HL-60/S4 treated with retinoic acid at 250 ng/mL for 4 days and 3 days (cell line): ENCODE results near the gene ZNF300.
"Not testable (repeated sequence)": the region's sequence is repeated elsewhere in the genome, so short reads cannot be mapped to it uniquely, and the experiment has no call there.

Source experiments
- in situ Hi-C: fragments of 300-500 bp; cut with MboI; formaldehyde crosslinking; loops from 2 replicates; pipeline ENCODE4 v1.7.0; 2022; ENCODE audit warnings: low sequenced_read_pairs

ZNF300 gene

DNA sequence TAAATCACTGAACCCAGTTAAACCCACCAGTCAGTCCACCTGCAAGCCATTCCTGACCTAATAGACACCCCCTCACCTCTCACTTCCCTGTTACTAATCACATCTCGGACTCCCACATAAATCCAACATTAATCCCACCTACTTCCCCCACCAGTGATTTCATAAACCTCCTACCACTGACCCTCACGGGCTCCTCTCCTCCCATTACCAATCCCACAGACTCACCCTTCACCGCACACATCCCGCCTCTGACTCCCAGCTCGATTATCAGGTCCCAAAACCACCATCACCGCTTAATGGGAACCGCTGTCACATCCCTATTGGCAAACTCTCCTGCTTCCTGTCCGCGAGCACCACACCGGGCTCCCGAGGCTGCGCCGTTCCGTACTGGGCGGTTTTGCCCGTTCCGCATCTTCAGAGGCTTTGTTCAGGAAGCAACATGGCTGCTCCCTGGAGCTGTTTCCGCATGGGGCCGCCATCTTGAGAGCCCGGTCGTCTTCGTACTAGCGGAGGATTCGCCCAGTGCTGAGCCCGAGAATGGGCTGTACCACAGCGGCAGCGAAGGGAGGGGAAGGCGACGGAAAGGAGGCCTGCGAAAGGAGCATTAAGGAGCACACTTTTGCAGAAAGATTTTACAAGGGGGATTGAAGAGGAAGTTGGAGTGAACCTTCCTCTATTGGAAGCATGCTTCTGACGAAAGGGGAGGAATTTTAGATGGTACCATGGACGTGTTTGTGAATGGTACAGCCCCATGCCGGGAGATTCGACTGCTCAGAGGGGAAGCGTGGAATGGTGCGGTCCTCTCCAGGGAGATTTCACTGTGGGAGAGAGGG lies at the start of gene ZNF300:
Gene ZNF300, minus strand, starts transcription at position 502 of the 833 bp plus-strand sequence. CDS start 1,825 bp downstream, outside the sequence.
- in situ Hi-C loops, result no loop called here

DNA sequence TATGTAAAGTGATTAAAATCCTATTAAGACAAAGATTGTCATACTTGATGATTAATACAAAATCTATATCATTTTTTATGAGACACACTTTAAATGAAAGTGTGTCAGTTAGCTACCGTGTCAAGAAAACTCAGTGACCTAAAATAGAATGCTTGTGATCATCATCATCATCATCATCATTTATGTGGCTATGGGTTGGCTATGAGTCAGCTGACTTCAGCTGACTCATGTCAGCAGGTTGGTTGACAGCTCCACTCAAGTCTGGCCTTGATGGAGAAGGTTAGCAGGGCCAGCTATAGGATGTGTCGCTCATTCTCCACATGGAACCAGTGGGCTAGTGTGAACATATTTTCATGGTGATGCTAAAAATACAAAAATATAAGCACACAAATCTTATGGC lies 43.8 kb upstream of the ZNF300 start:
- in situ Hi-C loops, result no loop called here

DNA sequence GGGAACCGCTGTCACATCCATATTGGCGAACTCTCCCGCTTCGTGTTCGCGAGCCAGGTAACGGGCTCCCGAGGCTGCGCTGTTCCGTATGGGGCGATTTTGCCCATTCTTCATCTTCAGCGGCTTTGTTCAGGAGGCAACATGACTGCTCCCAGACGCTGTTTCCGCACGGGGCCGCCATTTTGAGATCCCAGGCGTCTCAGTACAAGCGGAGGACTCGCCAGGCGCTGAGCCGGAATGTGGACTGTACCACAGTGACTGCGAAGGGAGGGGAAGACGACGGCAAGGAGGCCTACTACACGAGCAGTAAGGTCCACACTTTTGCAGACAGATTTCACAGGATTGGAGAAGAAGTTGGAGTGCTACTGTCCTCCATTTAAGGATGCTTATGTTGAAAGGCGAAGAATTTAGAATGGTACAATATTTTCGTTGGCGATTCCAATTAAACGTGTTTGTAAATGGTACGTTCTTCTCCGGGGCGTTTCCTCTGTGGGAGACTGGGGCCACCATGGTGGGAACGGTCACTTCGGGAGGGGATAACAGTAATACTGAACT lies 41.6 kb upstream of the ZNF300 start:
- in situ Hi-C loops, result no loop called here

DNA sequence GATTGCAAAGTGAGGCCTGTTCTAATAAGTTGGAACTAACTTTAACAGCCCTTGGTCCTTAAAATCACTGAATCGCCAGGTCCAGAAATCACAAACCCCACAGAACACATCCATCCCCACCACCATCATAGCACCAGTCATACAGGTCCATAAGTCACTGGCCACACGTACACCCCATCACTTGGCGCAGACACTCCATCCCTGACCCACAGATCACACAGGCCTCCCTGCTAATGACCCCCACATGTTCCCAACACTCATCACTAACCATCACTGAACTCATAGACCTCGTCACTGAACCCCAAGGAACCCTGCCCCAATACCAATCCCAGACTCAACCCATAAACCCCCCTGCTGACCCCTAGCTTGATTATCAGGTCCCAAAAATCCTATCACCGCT lies 41.2 kb upstream of the ZNF300 start:
- in situ Hi-C loops, result no loop called here

DNA sequence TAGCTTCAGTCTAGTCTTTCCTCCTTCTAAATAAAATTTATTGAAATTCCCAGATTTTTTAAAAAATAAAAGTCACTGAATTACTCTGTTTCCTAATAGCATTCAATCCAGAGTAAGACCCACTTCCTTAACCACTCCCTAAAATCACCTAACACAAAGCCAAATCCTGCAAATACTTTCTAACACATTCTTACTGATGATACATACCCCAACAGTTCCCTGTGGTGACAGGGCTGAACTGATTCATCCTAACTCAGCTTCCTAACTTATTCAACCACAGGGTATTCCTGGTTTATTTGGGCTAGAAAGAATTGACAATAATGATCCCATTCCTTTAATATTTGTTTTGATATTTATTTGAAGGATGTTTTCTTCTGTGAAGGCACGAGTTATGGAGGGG lies 40.7 kb upstream of the ZNF300 start:
- in situ Hi-C loops, result no loop called here

DNA sequence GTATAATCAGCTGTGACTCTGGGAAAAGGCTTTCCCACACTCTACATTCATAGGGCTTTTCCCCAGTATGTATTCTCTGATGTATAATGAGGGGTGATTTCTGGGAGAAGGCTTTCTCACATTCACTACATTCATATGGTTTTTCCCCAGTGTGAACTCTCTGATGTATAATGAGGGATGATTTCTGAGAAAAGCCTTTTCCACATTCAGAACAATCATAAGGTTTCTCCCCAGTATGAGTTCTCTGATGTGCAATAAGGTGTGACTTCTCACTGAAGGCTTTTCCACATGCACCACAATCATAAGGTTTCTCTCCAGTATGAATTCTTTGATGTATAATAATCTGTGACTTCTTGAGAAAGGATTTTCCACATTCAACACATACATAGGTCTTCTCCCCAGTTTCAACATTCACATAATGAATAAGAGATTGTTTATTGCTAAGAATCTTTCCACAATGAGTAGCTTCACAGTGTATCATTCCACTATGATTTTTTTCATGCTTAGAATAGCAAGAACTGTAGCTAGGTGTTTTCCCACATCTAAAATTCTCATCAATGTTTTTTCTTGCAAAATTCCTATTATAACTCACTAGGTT lies 26.7 kb upstream of the ZNF300 start:
- in situ Hi-C loops, result no loop called here

DNA sequence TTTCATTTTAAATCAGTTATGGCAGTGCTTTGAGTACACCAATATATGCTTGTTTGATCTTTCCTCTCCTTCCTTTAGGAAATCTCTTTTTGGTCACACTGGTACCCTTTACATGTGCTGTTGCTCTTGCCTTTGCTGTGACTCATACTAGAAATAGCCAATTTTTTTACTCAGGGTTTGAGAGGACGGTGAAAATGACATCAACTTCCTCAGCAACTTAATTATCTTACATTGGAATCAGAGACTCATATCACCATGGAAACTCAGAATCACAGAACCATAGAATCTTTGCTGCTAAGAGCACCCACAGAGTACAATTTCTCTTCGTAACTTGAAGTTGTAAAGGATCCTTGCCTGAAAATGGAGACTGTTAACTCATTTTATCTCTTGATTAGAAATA lies 13.8 kb upstream of the ZNF300 start:
- in situ Hi-C loops, result no loop called here

DNA sequence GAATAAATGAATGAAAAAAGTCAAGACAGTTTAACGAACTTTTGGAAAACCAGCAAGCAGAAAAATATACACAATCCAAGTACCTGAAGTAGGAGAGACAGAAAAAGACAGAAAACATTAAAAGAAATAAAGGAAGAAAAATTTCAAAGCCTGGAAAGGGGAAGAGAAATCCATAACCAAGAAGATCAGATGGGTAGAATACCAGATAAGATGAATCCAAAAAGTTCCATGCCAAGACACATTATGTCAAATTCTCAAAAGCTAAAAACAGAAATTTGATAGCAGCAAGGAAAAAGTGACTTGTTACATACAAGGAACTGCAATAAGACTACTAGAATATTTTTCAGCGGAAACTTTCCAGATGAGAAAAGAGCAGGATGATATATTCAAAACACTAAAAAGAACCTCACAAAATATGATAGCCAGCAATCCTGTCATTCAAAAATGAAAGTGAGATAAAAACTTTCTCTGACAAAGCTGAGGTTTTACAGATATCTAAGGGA lies 7.6 kb upstream of the ZNF300 start:
- in situ Hi-C loops, result no loop called here

DNA sequence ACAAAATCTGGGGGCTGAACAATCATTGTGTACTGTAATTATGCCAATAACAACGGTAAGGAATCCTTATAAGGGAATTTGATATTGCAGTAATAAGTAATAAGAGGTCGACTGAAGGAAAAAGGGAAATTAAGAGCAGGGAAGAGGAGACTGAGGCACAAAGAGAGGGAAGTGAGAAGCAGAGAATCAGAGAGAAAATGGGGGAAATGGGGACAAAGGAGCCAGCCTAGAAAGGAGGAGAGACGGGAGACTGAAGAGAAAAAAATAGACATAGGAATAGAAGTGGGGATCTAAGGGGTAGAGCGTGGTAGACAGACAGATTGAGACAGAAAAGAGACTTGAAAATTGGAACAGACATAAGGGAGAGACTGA lies 518 bp upstream of the ZNF300 start:
- in situ Hi-C loops, result no loop called here

DNA sequence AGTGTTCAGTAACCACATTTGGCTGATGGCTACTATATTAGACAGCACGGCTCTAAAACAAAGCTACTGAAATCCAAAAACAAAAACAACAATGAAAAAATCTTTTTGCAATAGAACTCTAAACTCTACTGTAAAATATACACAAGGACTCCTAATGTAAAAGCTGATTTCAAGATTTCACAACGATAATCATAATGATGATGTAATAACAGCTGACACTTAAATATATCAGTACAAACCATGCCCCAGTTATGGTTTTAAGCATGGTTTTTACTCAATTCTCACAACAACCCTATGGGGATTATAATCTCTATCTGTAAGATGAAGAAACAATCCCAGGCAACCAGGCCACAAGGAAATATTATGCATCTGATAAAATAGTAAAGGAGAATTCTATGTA lies 3.3 kb downstream of the ZNF300 start:
- in situ Hi-C loops, result no loop called here

DNA sequence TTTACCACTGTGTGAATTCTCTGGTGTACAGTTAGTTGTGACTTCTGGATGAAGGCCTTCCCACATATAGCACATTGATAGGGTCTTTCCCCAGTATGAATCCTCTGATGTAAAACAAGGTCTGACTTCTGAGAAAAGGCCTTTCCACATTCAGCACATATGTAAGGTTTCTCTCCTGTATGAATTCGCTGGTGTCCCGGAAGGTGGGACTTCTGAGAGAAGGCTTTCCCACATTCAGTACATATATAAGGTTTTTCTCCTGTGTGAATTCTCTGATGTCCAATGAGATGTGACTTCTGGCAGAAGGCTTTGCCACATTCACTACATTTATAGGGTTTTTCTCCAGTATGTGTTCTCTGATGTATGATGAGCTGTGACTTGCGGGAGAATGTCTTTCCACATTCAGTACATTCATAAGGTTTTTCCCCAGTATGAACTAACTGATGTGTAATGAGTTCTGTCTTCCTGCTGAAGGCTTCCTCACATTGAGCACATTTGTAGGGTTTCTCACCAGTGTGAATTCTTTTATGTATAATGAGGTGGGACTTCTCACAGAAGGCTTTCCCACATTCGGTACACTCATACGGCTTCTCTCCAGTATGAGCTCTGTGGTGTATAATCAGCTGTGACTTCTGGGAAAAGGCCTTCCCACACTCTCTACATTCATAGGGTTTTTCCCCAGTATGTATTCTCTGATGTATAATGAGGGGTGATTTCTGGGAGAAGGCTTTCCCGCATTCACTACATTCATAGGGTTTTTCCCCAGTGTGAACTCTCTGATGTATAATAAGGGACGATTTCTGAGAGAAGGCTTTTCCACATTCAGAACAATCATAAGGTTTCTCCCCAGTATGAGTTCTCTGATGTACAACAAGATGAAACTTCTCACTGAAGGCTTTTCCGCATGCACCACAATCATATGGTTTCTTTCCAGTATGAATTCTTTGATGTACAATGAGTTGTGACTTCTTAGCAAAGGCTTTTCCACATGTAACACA lies 9.1 kb downstream of the ZNF300 start:
- in situ Hi-C loops, result no loop called here

DNA sequence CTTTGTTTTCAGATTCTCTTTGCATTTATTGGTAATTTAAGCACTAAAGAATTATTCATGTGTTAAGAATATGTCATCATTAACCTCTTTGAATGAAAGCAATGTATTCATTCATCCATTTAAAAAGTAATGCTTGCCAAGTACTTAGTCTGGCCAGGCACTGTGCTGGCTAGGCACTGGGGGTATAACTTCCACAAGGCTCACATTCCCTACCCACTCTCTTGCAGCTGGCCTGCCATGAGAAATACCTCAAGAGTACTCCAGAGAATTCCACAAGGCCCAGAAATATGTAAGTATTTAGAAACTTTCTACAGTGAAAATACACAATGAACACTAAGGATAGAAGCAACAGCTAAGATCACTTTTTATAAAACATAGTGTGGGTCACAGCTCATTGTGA lies 25.4 kb downstream of the ZNF300 start:
- in situ Hi-C loops, result no loop called here

DNA sequence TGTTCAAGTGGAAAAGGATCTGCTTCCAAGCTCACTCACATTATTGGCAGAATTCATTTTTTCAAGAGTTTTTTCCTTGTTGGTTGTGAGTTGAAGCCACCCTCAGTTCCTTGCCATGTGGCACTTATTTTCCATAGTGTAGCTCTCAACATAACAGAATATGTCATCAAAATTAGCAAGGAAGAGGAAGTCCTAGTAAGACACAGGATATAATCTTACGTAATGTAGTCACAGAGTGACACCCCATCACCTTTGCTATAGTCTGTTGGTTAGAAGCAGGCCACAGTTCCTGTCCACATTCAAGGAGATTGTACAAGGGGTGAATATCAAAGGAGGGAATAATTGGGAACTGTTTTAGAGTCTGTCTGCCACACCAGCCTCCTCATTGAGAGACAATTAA lies 42.7 kb downstream of the ZNF300 start:
- in situ Hi-C loops, result no loop called here

DNA sequence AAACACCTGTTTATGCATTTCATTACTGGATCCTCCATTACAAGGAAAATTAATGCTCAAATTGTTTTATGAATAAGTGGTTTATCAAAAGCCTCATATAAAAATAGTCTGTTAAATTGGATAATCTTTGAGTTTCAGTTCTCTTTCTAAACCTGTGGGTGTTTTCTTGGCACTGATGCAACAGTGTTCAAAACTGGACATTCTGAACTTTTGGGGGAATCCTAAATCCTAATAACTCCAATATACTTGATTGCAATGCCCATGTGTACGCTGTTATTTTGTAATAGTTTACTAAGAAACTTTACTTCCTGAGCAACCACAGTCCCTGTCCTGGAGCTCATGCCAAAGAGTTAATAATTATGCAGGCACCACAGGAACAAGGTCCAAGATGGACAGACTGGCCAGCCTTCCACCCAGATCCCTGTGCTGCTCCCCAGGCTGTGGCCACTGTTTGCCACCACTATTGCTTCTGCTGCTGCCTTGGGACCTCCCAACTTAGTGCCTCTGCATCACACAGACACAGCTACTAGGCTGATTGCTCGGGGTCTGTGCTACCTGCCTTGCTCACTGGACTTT lies 44.4 kb downstream of the ZNF300 start:
- in situ Hi-C loops, result no loop called here

DNA sequence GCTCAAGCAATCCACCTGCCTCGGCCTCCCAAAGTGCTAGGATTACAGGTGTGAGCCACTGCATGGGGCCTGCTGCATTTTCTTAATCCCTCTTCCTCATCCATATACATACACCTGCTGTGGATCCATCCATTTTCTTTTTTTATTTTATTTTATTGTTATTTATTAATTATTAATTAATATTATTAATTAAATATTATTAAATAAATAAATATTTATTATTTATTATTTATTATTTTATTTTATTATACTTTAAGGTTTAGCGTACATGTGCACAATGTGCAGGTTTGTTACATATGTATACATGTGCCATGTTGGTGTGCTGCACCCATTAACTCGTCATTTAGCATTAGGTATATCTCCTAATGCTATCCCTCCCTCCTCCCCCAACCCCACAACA lies 48.1 kb downstream of the ZNF300 start:
- in situ Hi-C loops, result not testable (repeated sequence)

DNA sequence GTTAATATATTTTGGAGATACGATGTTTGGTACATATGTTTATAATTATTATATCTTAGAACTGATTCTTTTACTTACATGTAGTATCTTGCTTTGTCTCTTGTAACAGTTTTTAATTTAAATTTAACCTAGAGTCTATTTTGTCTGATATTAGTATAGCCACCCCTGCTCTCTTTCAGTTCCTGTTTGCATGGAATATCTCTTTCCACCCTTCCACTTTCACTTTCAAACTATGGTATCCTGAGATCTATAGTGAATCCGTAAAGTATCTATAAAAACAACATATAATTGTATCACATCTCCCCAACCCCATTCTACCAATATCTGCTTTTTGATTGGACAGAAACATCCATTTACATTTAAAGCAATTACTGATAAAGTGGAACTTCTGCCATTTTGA lies 51.2 kb downstream of the ZNF300 start:
- in situ Hi-C loops, result no loop called here

DNA sequence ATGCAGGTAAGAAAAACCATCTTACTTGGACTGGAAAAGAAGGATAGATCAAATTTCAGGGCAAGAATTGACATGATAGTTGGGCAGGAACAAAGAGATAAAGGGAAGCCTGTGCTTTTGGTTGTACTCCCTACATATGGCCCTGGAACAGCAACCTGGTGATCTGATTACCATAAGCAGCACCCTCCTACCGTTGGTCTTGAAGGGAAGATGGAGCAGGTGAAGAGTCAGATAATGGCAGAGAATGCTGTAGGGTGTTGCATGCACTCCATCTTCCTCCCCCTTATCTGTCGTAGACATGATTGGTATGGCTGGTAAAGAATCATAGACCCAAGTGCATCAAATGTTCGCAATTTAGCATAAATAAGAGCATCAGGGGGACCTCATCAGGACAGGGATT lies 53.7 kb downstream of the ZNF300 start:
- in situ Hi-C loops, result no loop called here

DNA sequence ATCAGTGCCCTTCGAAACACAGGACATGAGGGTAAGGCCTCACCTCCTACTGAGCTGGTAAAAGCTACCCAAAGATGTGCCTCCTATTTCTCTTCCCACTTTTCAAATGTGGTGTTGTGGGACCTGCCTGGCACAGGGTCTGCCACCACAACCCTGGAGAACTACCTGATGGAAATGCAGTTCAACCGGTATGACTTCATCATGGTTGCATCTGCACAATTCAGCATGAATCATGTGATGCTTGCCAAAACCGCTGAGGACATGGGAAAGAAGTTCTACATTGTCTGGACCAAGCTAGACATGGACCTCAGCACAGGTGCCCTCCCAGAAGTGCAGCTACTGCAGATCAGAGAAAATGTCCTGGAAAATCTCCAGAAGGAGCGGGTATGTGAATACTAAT lies 56.5 kb downstream of the ZNF300 start:
- in situ Hi-C loops, result loop anchor here (10.0 kb wide), 1 partner anchor 283 kb away; no protein-coding TSS in a partner anchor

DNA sequence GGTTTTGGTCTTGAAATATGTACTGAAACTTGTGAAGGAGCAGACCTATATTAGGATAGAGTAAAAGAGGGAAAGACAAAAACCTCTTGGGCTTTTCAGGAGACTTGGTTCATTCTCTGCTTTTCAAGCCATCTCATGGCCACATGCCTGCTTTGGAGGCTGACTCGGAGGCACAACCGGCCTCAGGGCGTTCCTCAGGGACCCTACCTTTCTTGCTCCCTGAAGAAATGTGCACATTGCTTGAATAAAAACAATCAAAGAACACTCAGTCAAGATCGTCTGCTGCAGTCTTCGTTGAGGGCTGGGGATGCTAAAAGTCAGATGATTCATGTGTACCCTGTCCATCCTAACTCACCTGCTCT lies 57.5 kb downstream of the ZNF300 start:
- in situ Hi-C loops, result loop anchor here (10.0 kb wide), 1 partner anchor 283 kb away; no protein-coding TSS in a partner anchor

DNA sequence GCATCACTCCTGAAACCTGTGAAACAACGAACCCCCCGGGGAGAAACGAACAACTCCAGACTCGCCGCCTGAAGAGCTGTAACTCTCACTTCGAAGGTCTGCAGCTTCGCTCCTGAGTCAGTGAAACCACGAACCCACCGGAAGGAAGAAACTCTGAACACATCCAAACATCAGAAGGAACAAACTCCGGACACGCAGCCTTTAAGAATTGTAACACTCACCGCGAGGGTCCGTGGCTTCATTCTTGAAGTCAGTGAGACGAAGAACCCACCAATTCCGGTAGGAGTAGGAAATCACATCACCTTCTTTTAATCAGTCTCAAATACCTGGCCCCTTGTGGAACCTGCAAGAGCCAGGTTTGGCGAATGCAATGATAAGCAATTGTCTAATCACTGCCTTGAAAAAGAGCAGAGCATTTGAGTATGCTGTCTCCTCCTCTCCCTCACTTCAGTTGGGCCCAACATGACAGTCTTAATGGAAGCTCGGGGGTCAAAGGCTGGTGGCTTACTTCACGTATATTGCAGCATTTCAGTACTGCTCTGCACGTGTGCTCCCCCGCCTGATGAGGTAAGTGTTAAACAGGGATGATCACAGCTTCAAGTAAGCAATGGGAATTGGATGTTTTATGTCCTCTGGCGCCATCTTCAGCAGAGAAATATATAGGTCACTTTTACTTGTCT lies 58.0 kb downstream of the ZNF300 start:
- in situ Hi-C loops, result loop anchor here (10.0 kb wide), 1 partner anchor 282 kb away; no protein-coding TSS in a partner anchor
